ENCODE data around the gene CYTIP.

- TF ChIP-seq CTCF (IDR thresholded peaks at IDR 0.05; ENCODE audit: low read depth, low read length) (no peak), POLR2A (IDR thresholded peaks at IDR 0.05; ENCODE audit: extremely low read depth, insufficient read length) (no peak), MYC (IDR thresholded peaks at IDR 0.05; ENCODE audit: low read depth, low read length) (no peak), MAX (IDR thresholded peaks at IDR 0.05; ENCODE audit: low read depth, low read length) (no peak)
Observed at GRCh38 chr2:157444641-157445040, 752 bp upstream of the CYTIP start.
